Choroid plexus epithelial cell (primary cell): ENCODE results near the gene ZNF879.

Source experiments
- DNase-seq: peaks from one replicate; pipeline ENCODE4 v3.0.0-alpha.2; 2010; ENCODE audit warnings: low read depth
- H3K4me3 ChIP-seq: 2 replicates; pipeline ENCODE4 v1.5.1; 2011; ENCODE audit warnings: low read depth, mild to moderate bottlenecking, control low read depth, low read length, moderate library complexity
- TF ChIP-seq, protein P1 (sequence below): conservative IDR thresholded peaks from 2 replicates; pipeline ENCODE4 v1.5.1; 2011; ENCODE audit warnings: low read depth, mild to moderate bottlenecking, control low read depth, inconsistent platforms, low read length, moderate library complexity

ZNF879 gene

DNA sequence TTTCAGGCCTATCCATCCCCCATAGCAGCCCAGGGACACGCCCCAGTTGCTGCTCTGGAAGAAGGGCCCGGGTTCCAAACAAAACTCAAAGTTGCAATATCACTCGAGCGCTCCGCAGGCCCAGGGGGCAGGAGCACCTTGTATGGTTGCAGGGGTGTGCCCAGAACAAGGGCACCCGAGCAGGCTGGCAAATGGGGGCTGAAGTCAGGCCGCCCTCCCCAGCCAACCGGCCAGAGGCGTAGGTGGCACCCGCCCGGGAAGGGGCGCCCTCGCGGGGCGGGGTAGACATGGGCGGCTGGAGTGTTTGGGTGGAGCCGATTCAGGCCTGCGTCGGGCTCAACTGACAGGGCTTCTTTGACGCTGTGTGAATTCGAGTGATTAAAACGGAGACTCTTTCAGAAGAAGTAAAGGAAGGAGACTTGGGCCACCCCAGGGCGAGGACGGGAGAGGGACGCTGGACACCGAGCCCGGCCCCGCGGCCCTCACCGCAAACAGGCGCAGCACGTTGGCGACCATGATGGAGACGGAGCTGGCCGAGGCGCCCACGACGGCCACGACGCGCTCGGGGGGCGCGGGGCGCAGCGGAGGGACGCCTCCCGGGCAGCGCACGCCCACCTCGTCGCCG is 29.5 kb upstream of the ZNF879 start:
- DNase-seq: no peak
- H3K4me3 ChIP-seq: no peak overlapping the region
- TF ChIP-seq, protein P1, sequence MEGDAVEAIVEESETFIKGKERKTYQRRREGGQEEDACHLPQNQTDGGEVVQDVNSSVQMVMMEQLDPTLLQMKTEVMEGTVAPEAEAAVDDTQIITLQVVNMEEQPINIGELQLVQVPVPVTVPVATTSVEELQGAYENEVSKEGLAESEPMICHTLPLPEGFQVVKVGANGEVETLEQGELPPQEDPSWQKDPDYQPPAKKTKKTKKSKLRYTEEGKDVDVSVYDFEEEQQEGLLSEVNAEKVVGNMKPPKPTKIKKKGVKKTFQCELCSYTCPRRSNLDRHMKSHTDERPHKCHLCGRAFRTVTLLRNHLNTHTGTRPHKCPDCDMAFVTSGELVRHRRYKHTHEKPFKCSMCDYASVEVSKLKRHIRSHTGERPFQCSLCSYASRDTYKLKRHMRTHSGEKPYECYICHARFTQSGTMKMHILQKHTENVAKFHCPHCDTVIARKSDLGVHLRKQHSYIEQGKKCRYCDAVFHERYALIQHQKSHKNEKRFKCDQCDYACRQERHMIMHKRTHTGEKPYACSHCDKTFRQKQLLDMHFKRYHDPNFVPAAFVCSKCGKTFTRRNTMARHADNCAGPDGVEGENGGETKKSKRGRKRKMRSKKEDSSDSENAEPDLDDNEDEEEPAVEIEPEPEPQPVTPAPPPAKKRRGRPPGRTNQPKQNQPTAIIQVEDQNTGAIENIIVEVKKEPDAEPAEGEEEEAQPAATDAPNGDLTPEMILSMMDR: no peak

DNA sequence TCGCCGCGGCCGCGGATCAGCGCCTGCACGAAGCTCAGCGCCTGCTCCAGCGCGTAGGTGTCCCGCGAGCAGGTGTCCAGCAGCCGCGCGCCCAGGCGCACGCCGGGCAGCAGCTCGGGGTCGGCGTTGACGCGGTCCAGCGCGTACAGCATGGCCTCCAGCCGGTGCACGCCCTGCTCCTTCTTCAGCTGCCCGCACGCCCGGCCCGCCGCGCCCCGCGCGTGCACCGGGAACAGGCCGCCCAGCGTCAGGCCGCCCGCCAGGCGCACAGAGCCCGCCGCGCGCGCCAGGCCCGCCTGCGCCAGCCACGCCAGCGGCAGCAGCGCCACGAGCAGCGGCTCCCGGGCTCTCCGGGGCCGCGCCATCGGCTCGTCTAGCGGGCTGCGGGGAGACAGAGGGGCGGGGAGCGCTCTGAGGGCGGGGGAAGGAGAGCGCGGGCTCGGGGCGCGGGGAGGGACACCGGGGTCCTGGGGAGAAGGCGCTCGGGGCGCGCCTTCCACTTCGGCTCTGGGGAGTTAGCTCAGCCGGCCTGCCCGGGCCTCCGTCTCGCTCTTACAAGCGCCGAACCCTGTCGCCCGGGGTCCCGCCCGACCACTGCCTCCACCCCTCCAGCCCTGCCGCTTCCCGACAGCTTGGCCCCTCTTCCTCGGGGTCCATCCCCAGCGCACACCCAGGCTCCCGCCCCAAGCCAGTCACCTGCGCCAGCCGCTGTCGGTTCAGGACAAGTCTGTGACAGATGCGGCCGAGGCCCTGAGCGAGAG is 28.8 kb upstream of the ZNF879 start, which contains the start of gene GRM6:
TSS of gene GRM6 (minus strand) at position 741 of the 761 bp plus-strand sequence. CDS start at position 365, 376 bp downstream.
- TF ChIP-seq, protein P1: no peak
- no peak within 1 kb of the TSS for H3K4me3 ChIP-seq
- no peak for DNase-seq

DNA sequence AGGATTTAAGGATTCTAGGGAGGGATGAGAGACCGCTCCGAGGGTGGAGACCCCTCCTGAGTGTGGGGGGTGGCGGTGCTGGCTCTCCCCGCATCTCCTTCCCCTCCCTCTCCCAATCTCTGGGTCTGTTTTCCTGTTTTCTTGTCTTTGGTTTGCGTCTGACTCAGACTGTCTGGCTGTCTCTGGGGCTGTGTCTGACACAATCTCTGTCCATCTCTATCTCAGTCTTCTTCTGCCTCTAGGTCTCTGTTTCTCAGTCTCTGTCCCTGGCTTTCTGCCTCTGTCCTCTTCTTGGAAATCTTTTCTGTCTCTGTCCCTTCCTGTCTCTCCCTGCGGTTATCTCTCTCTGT is 28.3 kb upstream of the ZNF879 start:
- TF ChIP-seq, protein P1: no peak
- no peak overlapping the region for H3K4me3 ChIP-seq
- DNase-seq: peak; percentile 10

DNA sequence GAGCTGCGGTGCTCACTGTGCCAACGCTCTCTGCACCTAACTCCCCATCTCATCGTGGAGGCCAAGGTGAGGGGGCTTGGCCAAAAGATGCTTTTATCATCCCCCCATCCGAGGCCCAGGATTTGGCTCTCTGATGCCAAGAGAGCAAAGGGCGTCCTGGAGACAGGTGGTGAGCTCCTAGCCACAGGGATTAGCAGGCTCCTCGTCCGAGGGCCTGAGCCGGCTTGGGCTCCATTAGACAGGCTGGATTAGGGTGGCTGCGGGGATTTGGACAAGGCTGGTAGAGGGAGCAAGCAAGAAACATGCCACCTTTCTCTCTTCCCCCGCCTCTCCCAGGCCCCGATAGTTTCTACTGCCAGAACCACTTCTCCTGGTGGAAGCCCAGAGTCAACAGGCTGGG is 27.4 kb upstream of the ZNF879 start:
- no peak overlapping the region for H3K4me3 ChIP-seq
- TF ChIP-seq, protein P1: no peak
- DNase-seq: no peak

- no peak overlapping the region for H3K4me3 ChIP-seq
- TF ChIP-seq, protein P1: no peak
- no peak for DNase-seq
Observed at GRCh38 chr5:178997191-178997590, 26.4 kb upstream of the ZNF879 start.

- TF ChIP-seq, protein P1: no peak
- no peak for DNase-seq
- H3K4me3 ChIP-seq: no peak overlapping the region
Observed at GRCh38 chr5:178998441-178998840, 25.2 kb upstream of the ZNF879 start.

GRCh38 chr5:179006564-179006963 is 17.0 kb upstream of the ZNF879 start:
- TF ChIP-seq, protein P1: no peak
- H3K4me3 ChIP-seq: no peak overlapping the region
- DNase-seq: no peak
